Measurements from ENCODE around the gene PSPC1.

- TF ChIP-seq, protein P1, sequence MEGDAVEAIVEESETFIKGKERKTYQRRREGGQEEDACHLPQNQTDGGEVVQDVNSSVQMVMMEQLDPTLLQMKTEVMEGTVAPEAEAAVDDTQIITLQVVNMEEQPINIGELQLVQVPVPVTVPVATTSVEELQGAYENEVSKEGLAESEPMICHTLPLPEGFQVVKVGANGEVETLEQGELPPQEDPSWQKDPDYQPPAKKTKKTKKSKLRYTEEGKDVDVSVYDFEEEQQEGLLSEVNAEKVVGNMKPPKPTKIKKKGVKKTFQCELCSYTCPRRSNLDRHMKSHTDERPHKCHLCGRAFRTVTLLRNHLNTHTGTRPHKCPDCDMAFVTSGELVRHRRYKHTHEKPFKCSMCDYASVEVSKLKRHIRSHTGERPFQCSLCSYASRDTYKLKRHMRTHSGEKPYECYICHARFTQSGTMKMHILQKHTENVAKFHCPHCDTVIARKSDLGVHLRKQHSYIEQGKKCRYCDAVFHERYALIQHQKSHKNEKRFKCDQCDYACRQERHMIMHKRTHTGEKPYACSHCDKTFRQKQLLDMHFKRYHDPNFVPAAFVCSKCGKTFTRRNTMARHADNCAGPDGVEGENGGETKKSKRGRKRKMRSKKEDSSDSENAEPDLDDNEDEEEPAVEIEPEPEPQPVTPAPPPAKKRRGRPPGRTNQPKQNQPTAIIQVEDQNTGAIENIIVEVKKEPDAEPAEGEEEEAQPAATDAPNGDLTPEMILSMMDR (IDR thresholded peaks at IDR 0.05) = no peak
- TF ChIP-seq POLR2AphosphoS5 (IDR thresholded peaks at IDR 0.05) = no peak
Observed at GRCh38 chr13:19681517-19681916, 101.2 kb downstream of the PSPC1 start.

Data from breast epithelium (tissue), 3 donors.